Lung (tissue), 12 donors: ENCODE data around the gene SYDE1. TPM values are rescaled to one million over a fixed set of nuclear protein-coding genes. Genes with fewer than 3 reads are reported as not detected.

ENCODE experiments used
- ATAC-seq: fragments of 200-7000 bp; cut with Tn5 transposase; one replicate; pipeline ENCODE4 v1.9.1; 2020; ENCODE audit warnings: moderate number of reproducible peaks; ENCODE audit not compliant: insufficient read depth, low FRiP score
- DNase-seq, 3 donors: peaks; one replicate each; pipeline ENCODE4 v3.0.0-alpha.2; 2013 to 2017
- H3K27ac ChIP-seq, 2 donors: one replicate each; pipeline ENCODE4 v1.5.1; 2013; ENCODE audit warnings: mild to moderate bottlenecking in 2 of 2, moderate library complexity in 2 of 2, control low read depth in 1 of 2, inconsistent platforms in 1 of 2, low read depth in 1 of 2, low read length in 1 of 2
- H3K27me3 ChIP-seq, 3 donors: one replicate each; pipeline ENCODE4 v1.5.1; 2013; ENCODE audit warnings: low read length in 2 of 3; ENCODE audit not compliant: control insufficient read depth in 3 of 3, insufficient read depth in 3 of 3
- H3K36me3 ChIP-seq, 4 donors: one replicate each; pipeline ENCODE4 v1.5.1; 2013; ENCODE audit warnings: low read length in 4 of 4, mild to moderate bottlenecking in 1 of 4, moderate library complexity in 1 of 4; ENCODE audit not compliant: control insufficient read depth in 4 of 4, insufficient read depth in 4 of 4
- H3K4me1 ChIP-seq, 5 donors: one replicate each; pipeline ENCODE4 v1.5.1; 2013; ENCODE audit warnings: low read length in 5 of 5, mild to moderate bottlenecking in 2 of 5, moderate library complexity in 1 of 5; ENCODE audit not compliant: control insufficient read depth in 5 of 5, insufficient read depth in 5 of 5
- H3K4me3 ChIP-seq: one replicate; pipeline ENCODE4 v1.5.1; 2013; ENCODE audit warnings: mild to moderate bottlenecking, control low read depth, moderate library complexity
- H3K9ac ChIP-seq, 2 donors: one replicate each; pipeline ENCODE4 v1.5.1; 2013; ENCODE audit warnings: low read length in 2 of 2, control low read depth in 1 of 2; ENCODE audit not compliant: insufficient read depth in 1 of 2
- H3K9me3 ChIP-seq, 4 donors: one replicate each; pipeline ENCODE4 v1.5.1; 2013; ENCODE audit warnings: low read length in 3 of 4, mild to moderate bottlenecking in 1 of 4, moderate library complexity in 1 of 4; ENCODE audit not compliant: control insufficient read depth in 4 of 4, insufficient read depth in 3 of 4
- WGBS, 2 donors: extraction: QIAGEN DNeasy Blood & Tissue Kit; methylation state at CpG; one replicate each; pipeline ENCODE4 v1.1.7; 2013; 5-methylcytosine and 5-hydroxymethylcytosine counted together
- polyA plus RNA-seq, 2 donors: library from polyadenylated mRNA; stranded (reverse); fragments of 200-250 nt; gene quantifications; one replicate each; pipeline ENCODE4 v1.2.1, GENCODE V29; 2013
- total RNA-seq, 2 donors: library from RNA; depleted of rRNA in 1 of 2; stranded (reverse); fragments of >200 nt in 1 of 2; gene quantifications; one replicate each; pipeline ENCODE4 v1.2.1, GENCODE V29; 2014 to 2021
- TF ChIP-seq, protein P1 (sequence below): IDR thresholded peaks from 2 replicates; pipeline ENCODE4 v1.5.1; 2012; ENCODE audit warnings: mild to moderate bottlenecking; ENCODE audit errors: control extremely low read depth, extremely low read depth
- donor health status: control.
- donor health status: control.
- donor health status: Bipolar disorder and iron deficiency.
- donor health status: healthy.
- donor health status: DM: yes; HTN: yes; CAD: no.

SYDE1 gene
- total and polyA plus RNA-seq, 4 donors, result 5.5 to 26.9 (median 16.8) TPM

DNA sequence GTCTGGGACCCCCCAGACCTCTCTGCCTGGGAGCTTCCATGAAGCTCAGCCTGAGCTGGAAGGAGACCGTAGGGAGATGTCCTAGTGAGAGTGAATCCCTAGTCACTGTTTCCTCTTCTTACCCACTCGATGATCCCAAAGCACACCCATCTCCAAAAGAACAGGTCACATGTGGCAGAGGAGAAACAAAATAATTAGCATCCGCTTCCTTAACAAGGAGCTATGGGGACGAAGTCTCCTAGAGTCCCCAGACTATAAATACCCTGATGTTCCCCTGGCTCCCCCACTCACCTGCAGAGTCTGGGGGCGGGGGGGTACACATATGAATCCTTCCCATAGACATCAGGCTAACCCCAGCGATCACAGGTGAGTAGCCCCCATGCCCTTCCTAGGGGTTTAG, 25.3 kb upstream of the SYDE1 start, which contains the start of gene OR1I1:
OR1I1 (plus strand) TSS at position 301 of the 400 bp plus-strand sequence. CDS start 4,855 bp downstream, outside the sequence.
- Histone ChIP-seq H3K9ac (no peak within 1 kb of the TSS), H3K27me3 (no peaks in the 10 kb centered on the region), H3K4me1 (no peaks in the 10 kb centered on the region), H3K4me3 (no peak within 1 kb of the TSS), H3K36me3 (no peaks in the 10 kb centered on the region), H3K9me3 (no peaks in the 10 kb centered on the region), H3K27ac (no peak within 1 kb of the TSS)
- DNase-seq (no peak), ATAC-seq (no peak)
- 66 to 67% methylated on average over 6 of the region's 6 CpGs for WGBS, 2 donors
- TF ChIP-seq, protein P1, sequence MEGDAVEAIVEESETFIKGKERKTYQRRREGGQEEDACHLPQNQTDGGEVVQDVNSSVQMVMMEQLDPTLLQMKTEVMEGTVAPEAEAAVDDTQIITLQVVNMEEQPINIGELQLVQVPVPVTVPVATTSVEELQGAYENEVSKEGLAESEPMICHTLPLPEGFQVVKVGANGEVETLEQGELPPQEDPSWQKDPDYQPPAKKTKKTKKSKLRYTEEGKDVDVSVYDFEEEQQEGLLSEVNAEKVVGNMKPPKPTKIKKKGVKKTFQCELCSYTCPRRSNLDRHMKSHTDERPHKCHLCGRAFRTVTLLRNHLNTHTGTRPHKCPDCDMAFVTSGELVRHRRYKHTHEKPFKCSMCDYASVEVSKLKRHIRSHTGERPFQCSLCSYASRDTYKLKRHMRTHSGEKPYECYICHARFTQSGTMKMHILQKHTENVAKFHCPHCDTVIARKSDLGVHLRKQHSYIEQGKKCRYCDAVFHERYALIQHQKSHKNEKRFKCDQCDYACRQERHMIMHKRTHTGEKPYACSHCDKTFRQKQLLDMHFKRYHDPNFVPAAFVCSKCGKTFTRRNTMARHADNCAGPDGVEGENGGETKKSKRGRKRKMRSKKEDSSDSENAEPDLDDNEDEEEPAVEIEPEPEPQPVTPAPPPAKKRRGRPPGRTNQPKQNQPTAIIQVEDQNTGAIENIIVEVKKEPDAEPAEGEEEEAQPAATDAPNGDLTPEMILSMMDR, result no peak

DNA sequence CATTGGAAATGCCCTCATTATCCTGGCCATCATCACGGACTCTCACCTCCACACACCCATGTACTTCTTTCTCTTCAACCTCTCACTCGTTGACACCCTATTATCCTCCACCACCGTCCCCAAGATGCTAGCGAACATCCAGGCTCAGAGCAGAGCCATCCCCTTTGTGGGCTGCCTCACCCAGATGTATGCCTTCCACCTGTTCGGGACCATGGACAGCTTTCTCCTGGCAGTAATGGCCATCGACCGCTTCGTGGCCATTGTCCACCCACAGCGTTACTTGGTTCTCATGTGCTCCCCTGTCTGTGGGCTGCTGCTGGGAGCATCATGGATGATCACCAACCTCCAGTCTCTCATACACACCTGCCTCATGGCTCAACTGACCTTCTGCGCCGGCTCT, 20.0 kb upstream of the SYDE1 start:
- no peak for DNase-seq
- Histone ChIP-seq H3K4me1 (peaks cover 0 to 3% (median 0%) of the 10 kb centered on the region in 5 donors), H3K9me3 (no peaks in the 10 kb centered on the region), H3K27ac (no peak overlapping the region), H3K4me3 (no peak overlapping the region), H3K36me3 (no peaks in the 10 kb centered on the region), H3K9ac (no peak overlapping the region), H3K27me3 (no peaks in the 10 kb centered on the region)
- WGBS, 2 donors, result 78 to 81% methylated on average over 11 of the region's 11 CpGs
- TF ChIP-seq, protein P1, result no peak
- ATAC-seq, result no peak

DNA sequence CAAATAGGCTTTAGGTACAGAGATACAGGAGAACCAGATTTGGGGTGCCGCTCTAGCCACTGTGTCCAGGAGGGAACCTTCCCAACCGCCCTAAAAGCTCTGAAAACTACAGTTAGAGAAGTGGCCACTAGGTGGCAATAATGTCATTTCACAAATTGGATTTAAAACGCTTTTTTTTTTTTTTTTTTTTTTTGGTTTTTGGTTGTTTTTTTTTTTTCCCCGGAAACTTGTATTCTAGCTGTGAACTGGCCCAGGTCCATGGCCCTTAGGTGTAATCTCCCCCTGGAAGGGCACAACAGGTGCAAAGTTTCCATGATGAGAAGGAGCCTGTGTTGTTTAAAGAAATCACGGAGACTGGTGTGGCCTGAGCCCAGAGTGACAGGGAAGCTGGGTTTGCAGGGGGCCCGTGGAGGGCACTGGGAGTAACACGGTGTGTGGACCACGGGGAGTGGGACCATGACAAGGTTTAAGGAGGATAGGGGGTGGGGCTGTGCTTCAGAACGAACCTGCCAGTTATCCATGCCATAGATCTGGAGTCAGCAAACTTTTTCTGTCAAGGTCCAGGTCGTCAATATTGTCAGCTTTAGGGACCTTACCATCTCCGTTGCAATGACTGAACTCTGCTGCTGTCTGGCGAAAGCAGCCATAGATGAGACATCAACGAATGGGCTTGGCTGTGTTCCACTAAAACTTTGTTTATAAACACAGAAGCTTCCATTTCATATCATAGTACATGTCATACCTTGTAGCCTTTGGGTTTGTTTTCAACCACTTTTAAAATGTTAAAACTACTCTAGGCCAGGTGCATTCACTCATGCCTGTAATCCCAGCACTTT, 15.1 kb upstream of the SYDE1 start:
- Histone ChIP-seq H3K27ac (no peak overlapping the region), H3K36me3 (no peaks in the 10 kb centered on the region), H3K4me1 (peaks cover 0 to 4% (median 0%) of the 10 kb centered on the region in 5 donors), H3K27me3 (no peaks in the 10 kb centered on the region), H3K9ac (no peak overlapping the region), H3K4me3 (no peak overlapping the region), H3K9me3 (no peaks in the 10 kb centered on the region)
- 18 to 27% methylated on average over 13 of the region's 13 CpGs for WGBS, 2 donors
- DNase-seq (peak; percentile 42 to 88 (median 84)), ATAC-seq (peak; percentile 58)
- TF ChIP-seq, protein P1, result peak; percentile 59
